NCI-H2107 (cell line): ENCODE measurements around the gene UBR1.
"Not testable (repeated sequence)": the region's sequence is repeated elsewhere in the genome, so short reads cannot be mapped to it uniquely, and the experiment has no call there.

Experiments
- DNase-seq: peaks from one replicate; lab custom pipeline; 2025; lab: John Stamatoyannopoulos, UW

The UBR1 gene

GRCh38 chr15:42973114-42973513, 132.7 kb downstream of the UBR1 start:
- no peak for DNase-seq

DNA sequence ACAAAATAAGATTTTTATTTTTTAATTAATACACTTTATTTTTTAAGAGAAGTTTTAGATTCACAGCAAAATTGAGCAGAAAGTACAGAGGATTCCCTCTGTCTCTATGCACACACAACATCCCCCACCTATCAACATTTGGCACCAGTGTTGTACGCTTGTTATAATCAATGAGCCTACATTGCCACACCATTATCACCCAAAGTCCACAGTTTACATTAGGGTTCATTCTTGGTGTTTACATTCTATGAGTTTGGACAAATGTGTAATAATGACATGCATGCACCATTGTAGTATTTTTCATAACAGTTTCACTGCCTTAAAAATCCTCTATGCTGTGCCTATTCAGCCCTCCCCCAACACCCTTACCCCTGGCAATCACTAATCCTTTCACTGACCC, 134.0 kb downstream of the UBR1 start:
- DNase-seq = no peak

GRCh38 chr15:42964476-42964875, 141.4 kb downstream of the UBR1 start:
- no peak for DNase-seq

DNA sequence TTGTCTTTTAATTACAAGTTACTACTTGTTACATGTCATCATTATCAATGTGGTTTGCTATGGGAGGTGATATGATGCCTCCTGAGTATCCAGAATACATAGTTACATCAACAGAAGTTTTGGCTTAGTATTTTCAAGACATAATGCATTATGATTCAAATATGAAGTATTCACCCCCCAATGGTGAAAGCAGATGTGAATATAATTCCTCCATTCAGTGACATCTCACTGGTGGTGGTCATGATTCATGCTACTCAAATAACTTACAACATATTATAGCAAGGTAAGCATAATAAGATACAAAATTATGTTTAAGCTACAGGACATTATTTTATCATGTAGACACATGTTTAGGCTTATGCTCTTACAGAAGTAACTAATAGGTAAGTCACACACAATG, 150.3 kb downstream of the UBR1 start:
- DNase-seq = no peak

GRCh38 chr15:42954291-42954690, 151.5 kb downstream of the UBR1 start:
- DNase-seq = no peak

DNA sequence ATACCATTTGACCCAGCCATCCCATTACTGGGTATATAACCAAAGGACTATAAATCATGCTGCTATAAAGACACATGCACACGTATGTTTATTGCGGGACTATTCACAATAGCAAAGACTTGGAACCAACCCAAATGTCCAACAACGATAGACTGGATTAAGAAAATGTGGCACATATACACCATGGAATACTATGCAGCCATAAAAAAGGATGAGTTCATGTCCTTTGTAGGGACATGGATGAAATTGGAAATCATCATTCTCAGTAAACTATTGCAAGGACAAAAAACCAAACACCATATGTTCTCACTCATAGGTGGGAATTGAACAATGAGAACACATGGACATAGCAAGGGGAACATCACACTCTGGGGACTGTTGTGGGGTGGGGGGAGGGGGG, 156.9 kb downstream of the UBR1 start:
- DNase-seq = not testable (repeated sequence)

- no peak for DNase-seq
Measured at GRCh38 chr15:42940527-42940926, 165.3 kb downstream of the UBR1 start.

DNA sequence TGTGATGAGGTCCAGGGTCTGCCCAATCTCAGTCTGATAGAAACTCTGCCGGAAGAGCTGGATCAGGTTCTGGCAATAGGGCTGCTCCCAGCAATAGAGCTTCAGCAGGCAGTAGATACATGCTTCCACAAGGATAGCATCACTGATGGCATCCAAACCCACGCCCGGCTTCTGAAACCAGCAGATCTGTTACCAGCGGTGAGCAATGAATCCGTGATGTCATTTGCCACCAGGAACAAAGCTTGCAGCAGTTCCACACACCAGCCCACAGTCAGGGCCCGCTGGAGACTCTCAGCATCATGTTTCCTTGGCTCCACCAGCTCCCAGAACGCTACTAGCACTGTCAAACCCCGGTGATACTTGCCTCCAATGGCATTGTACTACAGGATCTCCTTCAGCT, 166.0 kb downstream of the UBR1 start:
- DNase-seq = no peak

GRCh38 chr15:42937143-42937542, 168.7 kb downstream of the UBR1 start:
- DNase-seq = no peak

DNA sequence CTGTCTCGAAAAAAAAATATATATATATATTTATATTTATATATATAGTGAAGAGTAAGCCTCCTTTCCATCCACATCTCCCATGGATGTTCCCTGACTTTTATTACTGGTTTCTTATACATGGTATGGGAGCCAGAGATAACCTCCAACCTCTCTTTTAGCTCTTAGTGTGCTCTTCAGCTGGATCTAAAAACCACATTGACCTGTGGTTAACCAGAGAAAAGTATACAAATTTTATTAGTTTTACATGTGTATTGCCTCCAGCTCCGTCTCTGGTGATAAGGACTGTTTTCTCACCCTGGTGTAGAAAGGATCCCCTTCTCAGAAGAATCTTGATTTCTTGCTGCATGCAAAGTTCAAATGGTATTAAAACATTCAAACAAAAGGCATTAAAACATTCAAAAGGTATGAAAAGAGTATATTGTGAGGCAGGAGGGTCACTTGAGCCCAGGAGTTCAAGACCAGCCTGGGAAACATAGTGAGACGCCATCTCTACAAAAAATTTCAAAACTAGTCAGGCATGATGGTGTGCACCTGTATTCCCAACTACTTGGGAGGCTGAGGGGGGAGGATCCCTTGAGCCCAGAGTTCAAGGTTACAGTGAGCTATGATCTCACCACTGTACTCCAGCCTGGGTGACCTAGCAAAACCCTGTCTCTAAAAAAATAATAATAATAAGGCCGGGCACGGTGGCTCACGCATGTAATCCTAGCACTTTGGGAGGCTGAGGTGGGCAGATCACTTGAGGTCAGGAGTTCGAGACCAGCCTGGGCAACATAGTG, 171.8 kb downstream of the UBR1 start:
- DNase-seq = no peak

DNA sequence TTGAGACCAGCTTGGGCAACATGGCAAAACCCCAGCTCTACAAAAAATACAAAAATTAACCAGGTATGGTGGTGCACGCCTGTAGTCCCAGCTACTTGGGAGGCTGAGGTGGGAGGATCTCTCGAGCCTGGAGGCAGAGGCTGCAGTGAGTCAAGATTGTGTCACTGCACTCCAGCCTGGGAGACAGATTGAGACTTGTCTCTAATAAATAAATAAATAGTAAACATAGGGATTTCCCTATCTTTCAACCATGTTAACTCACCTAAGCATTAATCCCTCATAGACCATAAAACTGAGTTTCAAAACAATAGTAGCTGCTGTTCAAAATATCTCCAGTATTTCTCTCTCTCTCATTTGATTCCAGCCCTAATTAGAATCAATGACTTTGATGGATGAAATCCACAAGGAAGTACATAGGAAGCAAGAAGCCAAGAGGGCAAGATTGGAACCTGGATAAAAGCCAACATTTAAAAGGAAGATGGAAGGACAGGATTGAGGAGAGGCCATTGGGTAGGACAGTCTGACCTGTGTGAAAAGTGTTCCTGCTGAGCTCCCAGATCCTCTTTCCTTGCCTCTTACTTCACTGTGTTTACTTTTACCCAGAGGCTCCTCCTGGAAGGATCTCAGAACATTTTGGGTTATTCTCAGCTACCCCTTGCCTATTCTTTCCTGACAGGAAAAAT, 172.9 kb downstream of the UBR1 start:
- no peak for DNase-seq

DNA sequence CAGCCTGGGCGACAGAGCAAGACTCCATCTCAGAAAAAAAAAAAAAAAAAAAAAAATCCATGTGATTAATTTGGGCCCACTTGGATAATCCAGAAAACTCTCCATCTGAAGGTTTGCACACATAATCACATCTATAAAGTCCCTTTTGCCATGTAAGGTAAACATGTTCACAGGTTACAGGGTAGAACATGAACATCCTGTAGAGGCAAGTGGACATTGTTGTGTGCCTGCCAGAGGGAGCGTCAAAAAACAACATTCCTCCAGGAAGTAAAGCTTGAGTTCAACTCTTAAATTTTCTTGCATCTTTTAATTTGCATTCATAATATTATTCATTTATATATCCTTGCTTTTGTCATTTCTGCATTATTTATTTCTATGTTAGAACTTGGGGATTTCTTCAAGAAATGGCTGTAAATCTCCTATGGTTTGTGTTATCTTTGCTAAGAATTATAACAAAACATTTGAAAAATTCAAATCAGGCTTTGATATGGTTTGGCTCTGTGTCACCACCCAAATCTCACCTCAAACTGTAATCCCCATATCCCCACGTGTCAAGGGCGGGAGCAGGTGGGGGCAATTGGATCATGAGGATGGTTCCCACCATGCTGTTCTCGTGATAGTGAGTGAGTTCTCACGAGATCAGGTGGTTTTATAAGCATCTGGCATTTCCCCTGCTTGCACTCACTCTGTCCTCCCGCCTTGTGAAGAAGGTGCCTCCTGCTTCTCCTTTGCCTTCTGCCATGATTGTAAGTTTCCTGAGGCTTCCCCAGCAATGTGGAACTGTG, 173.9 kb downstream of the UBR1 start:
- no peak for DNase-seq

GRCh38 chr15:42929306-42929848, 176.5 kb downstream of the UBR1 start:
- no peak for DNase-seq

DNA sequence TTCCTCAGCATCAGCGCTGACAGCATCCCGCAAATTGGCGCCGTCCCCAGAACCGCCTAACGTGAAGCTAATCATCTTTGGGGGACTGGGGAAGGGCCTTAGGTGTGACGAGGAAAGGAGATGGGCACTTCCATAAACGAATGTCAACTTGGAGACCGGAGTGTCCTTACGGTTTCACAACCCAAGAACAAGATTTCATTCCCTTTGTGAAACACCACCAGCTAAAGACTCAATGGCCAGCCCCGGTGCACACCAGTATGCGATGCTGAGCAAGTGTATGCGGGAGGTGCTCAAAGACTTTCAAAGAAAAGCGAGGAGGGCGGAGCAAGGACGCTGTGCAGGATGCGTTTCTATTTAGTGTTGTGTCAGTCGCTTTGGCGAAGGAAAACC, 184.5 kb downstream of the UBR1 start:
- DNase-seq = no peak

DNA sequence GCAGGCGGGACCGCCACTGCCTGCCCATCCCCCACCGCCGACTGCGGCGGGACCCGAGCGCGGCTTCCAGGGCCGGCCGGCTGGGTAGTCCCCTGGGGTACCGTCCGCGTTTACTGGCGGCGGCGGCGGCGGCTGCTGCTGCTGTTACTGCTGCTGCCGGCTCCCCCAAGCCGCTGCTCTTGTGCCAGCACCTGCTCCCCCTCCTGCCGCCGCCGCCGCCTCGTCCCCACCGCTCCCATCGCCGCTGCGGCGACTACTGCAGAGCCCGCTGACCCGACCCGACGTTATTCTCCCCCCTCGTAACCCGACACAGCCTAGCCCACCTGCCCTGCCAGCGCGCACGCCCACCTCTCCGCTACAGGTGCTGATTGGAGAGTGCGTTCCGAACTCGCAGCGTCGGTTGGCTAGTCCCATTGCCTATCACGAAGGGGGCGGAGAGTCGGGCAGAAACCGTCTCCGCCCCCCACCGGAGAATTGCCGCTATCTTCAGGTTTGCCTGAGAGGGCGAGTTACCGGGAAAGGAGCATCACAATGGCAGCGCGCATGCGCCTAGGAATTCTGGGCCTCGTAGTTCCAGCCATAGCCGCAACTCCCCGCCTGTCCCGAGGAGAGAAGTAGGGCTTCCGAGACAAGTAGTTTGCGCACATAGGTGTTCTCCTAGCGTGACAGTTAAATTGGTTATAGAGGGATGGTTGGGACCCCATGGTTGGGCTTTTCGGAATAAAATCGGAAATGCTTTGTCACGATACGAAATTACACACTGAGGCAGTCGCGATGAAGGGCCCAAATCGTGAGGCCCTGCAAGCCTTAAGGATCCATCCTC, 185.1 kb downstream of the UBR1 start, which contains the start of gene TTBK2:
TSS of gene TTBK2 (minus strand) at position 260 of the 823 bp plus-strand sequence. CDS start 42,161 bp downstream, outside the sequence.
- peak; percentile 85 for DNase-seq

GRCh38 chr15:42919799-42920518, 185.9 kb downstream of the UBR1 start:
- no peak for DNase-seq

- DNase-seq = no peak
Measured at GRCh38 chr15:42919308-42919707, 186.5 kb downstream of the UBR1 start.

DNA sequence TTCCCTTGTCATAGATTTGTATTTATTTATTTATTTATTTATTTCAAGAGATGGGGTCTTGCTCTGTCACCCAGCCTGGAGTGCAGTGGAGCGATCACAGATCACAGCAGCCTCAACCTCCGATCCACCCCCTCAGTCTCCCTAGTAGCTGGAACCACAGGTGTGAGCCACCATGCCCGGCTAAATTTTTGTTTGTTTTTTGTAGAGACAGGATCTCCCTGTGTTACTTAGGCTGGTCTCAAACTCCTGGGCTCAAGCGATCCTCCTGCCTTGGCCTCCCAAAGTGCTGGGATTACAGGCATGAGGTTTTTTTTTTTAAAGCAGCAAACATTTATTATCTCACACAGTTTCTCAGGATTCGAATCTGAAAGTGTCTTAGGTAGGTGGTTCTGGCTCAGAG, 187.8 kb downstream of the UBR1 start:
- no peak for DNase-seq

GRCh38 chr15:42915654-42916315, 190.1 kb downstream of the UBR1 start:
- no peak for DNase-seq

DNA sequence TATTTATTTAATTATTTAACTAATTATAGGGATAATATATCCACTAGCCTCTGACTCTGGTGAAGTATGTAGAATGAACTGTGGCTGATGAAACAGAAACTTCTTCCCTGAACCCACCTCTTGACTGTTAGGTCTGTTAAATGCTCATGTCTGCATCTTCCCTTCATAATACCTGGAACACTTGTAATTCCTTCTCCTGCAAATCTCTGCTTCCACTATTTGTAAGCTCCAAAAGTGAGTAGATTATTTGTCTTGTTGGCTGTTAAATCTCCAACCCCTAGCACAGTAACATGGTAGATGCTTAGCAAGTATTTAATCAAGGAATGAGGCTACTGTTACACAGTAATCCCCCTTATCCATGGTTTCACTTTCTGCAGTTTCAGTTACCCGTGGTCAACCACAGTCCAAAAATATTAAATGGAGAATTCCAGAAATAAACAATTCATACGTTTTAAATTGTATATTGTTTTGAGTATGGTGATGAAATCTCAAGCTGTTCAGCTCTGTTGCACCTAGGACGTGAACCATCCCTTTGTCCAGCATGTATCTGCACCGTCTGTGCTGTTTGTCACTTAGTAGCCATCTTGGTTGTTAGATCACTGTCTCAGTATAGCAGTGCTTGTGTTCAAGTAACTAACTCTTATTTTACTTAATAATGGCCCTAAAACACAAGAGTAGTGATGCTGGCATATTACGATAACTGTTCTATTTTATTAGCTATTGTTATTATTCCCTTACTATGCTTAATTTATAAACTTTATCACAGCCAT, 190.9 kb downstream of the UBR1 start:
- no peak for DNase-seq
